Transverse colon (tissue), 4 donors: ENCODE results near the gene ACER1. TPM values are rescaled to one million over a fixed set of nuclear protein-coding genes. Genes with fewer than 3 reads are reported as not detected.

Experiments used
- DNase-seq: peaks from one replicate; pipeline ENCODE4 v3.0.0-alpha.2; 2019
- H3K27ac ChIP-seq, 4 donors: fragments of 200-600 bp; sonication (generic); 2 replicates each; pipeline ENCODE4 v1.5.1; 2016 to 2018; ENCODE audit warnings: inconsistent platforms in 4 of 4
- H3K27me3 ChIP-seq: fragments of 200-600 bp; sonication (generic); 2 replicates; pipeline ENCODE4 v1.5.1; 2017; ENCODE audit warnings: inconsistent platforms
- H3K36me3 ChIP-seq, 4 donors: fragments of 200-600 bp; sonication (generic); 2 replicates each; pipeline ENCODE4 v1.5.1; 2017 to 2019; ENCODE audit warnings: inconsistent platforms in 4 of 4
- H3K4me1 ChIP-seq, 4 donors: fragments of 200-600 bp; sonication (generic); 2 replicates each; pipeline ENCODE4 v1.5.1; 2017 to 2020; ENCODE audit warnings: inconsistent platforms in 4 of 4
- H3K4me3 ChIP-seq, 4 donors: fragments of 200-600 bp; sonication (generic); 1 replicate in 1 of 4; 2 replicates in 3 of 4; pipeline versions ENCODE4 v1.5.1 to v1.6.1; 2017 to 2019; ENCODE audit warnings: inconsistent platforms in 4 of 4
- H3K9me3 ChIP-seq, 2 donors: fragments of 200-600 bp; sonication (generic); 2 replicates each; pipeline ENCODE4 v1.5.1; 2017 to 2019; ENCODE audit warnings: inconsistent platforms in 2 of 2
- EP300 ChIP-seq: sonication (generic); formaldehyde crosslinking; IDR thresholded peaks from one replicate; pipeline ENCODE4 v1.6.1; 2017; ENCODE audit warnings: antibody characterized with exemption, low read depth
- POLR2A ChIP-seq: fragments of 450-650 bp; IDR thresholded peaks from one replicate; pipeline ENCODE4 v1.6.1; 2016; ENCODE audit warnings: antibody characterized with exemption, mild to moderate bottlenecking, moderate library complexity
- POLR2AphosphoS5 ChIP-seq, 3 donors: sonication (generic); formaldehyde crosslinking; IDR thresholded peaks; one replicate each; pipeline ENCODE4 v1.6.1; 2016; ENCODE audit warnings: antibody characterized with exemption in 3 of 3
- WGBS, 2 donors: methylation state at CpG; one replicate each; pipeline ENCODE4 v1.1.5; 2018; ENCODE audit warnings: low coverage in 1 of 2; 5-methylcytosine and 5-hydroxymethylcytosine counted together
- in situ Hi-C, 4 donors: fragments of 200-750 bp; cut with MboI; loops; one replicate each; pipeline versions ENCODE4 v1.15.0 to v1.15.1; 2017; ENCODE audit warnings: low sequenced_read_pairs in 3 of 4, low pct_ligation_motif_present in 1 of 4, low pct_unique_long_range_greater_than_20kb in 1 of 4
- intact Hi-C: fragments of 100-400 bp; cut with DNase I; formaldehyde crosslinking; loops from one replicate; pipeline ENCODE4 v1.15.1; 2023; ENCODE audit warnings: low total_unique reads
- total RNA-seq, 4 donors: library from RNA; depleted of rRNA; stranded (reverse); fragments of >200 nt; gene quantifications; one replicate each; pipeline ENCODE4 v1.1.0, GENCODE V29; 2016
- TF ChIP-seq, protein P1 (sequence below), 5 experiments: fragments of 200-600 bp in 3 of 5; fragments of 450-650 bp in 2 of 5; sonication (generic) in 3 of 5; IDR thresholded peaks; 1 replicate in 2 of 5; 2 replicates in 3 of 5; pipeline ENCODE4 v1.5.1; 2016 to 2017; ENCODE audit warnings: antibody characterized with exemption in 5 of 5, inconsistent platforms in 3 of 5, mild to moderate bottlenecking in 2 of 5, moderate library complexity in 1 of 5

The ACER1 gene
- total RNA-seq, 4 donors from 2014 or later: 9.2 TPM; not detected in 3

DNA sequence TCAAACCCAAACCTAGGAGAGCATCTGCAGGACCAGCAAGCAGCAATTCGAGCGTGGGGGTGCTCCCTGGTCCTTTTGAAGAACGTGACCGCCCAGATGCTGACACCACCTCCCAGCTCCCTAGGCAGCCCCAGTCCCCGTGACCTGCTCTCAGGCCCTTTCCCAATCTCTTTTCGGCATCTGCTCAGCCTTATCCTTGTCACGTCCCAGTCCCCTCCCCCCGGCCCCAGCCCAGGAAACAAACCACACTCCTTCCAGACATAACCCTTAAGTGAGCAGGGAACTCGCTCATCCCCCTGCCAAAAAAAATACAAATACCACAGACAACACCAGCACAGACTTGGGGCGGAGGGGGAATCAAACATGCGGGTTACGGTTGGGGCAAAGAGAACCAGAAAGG is 57.0 kb downstream of the ACER1 start:
- intact Hi-C loops (no loop called here), in situ Hi-C loops (loop anchor here in 1 of 4 donors (25.0 kb wide), 1 partner anchor 89 kb away; no protein-coding TSS in a partner anchor)
- H3K4me1 ChIP-seq: peaks cover 55 to 78% (median 66%) of the 10 kb centered on the region in 4 donors
- peak overlapping the region; percentile 46 to 88 (median 87) for H3K27ac ChIP-seq
- H3K4me3 ChIP-seq: no peak overlapping the region
- H3K36me3 ChIP-seq: no peaks in the 10 kb centered on the region
- DNase-seq: peak; percentile 56
- no peaks in the 10 kb centered on the region for H3K27me3 ChIP-seq
- H3K9me3 ChIP-seq: no peaks in the 10 kb centered on the region
- TF ChIP-seq POLR2A (no peak), POLR2AphosphoS5 (IDR thresholded peaks at IDR 0.05) (peak in 1 of 3 donors; percentile 36)
- WGBS, 2 donors: 51 to 67% methylated on average over 5 to 12 of the region's 12 CpGs

DNA sequence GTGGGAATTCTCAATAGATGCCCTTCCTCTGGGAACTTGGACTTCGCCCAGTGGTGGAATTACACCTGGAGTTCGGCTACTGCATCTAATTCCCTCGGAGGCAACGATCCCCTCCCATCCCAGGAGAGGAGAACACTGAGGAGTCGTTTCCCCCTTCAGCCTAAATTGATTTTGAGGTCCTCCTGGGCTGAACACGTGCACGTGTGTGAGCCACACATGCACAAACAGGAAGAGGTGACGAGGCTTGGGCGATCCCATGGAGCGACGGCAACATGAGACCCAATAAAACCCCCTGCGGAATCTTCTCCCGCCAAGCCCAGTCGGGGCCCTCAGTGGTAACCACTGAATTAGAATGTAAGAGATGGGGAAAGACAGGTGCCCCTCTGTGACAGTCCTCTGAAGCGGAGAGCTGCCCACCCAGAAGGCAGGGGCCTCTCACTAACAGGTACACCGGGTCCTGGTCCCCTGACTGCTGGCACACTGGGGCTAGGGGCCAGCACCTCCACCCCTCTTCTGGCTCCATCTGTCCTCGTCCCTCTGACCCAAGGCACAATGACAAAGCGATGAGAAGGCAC is 58.2 kb downstream of the ACER1 start:
- no peak for DNase-seq
- Histone ChIP-seq H3K4me3 (no peak overlapping the region), H3K36me3 (no peaks in the 10 kb centered on the region), H3K9me3 (no peaks in the 10 kb centered on the region), H3K27me3 (no peaks in the 10 kb centered on the region), H3K27ac (peak overlapping the region; percentile 80 to 88 (median 85)), H3K4me1 (peaks cover 63 to 85% (median 76%) of the 10 kb centered on the region in 4 donors)
- no peak for TF ChIP-seq EP300
- TF ChIP-seq POLR2AphosphoS5 (IDR thresholded peaks at IDR 0.05): no peak
- no peak for TF ChIP-seq POLR2A
- TF ChIP-seq, protein P1, sequence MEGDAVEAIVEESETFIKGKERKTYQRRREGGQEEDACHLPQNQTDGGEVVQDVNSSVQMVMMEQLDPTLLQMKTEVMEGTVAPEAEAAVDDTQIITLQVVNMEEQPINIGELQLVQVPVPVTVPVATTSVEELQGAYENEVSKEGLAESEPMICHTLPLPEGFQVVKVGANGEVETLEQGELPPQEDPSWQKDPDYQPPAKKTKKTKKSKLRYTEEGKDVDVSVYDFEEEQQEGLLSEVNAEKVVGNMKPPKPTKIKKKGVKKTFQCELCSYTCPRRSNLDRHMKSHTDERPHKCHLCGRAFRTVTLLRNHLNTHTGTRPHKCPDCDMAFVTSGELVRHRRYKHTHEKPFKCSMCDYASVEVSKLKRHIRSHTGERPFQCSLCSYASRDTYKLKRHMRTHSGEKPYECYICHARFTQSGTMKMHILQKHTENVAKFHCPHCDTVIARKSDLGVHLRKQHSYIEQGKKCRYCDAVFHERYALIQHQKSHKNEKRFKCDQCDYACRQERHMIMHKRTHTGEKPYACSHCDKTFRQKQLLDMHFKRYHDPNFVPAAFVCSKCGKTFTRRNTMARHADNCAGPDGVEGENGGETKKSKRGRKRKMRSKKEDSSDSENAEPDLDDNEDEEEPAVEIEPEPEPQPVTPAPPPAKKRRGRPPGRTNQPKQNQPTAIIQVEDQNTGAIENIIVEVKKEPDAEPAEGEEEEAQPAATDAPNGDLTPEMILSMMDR (IDR thresholded peaks at IDR 0.05): no peak
- 85% methylated on average over 14 of the region's 18 CpGs; no CpG with 5 or more reads in 1 of the 2 donors for WGBS, 2 donors
- in situ Hi-C loops (loop anchor here in 1 of 4 donors (25.0 kb wide), 1 partner anchor 88 kb away; no protein-coding TSS in a partner anchor), intact Hi-C loops (no loop called here)

DNA sequence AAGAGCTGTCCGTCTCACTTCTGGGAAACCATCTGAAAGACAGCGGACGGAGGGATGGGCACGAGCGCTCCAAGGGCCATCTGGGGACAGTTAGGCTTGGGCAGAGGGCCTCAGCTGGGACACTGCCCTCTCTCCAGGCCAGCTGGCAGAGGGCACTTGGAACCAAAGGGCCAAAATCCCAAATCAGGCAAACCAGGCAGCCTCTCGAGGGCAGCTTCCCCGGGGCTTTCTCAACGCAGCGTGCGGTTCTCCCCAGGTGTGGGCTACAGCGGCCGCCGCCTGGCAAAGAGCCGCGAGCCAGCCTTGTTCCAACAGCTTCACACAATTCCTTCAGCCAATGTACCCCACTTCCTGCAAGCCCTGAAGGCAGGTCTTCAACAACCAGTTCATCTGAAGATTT is 58.7 kb downstream of the ACER1 start:
- Histone ChIP-seq H3K27ac (peak overlapping the region; percentile 80 to 88 (median 85)), H3K4me1 (peaks cover 63 to 84% (median 76%) of the 10 kb centered on the region in 4 donors), H3K9me3 (no peaks in the 10 kb centered on the region), H3K36me3 (peaks cover 0 to 2% (median 0%) of the 10 kb centered on the region in 4 donors), H3K4me3 (no peak overlapping the region), H3K27me3 (no peaks in the 10 kb centered on the region)
- no peak for DNase-seq
- in situ Hi-C loops (loop anchor here in 1 of 4 donors (25.0 kb wide), 1 partner anchor 87 kb away; no protein-coding TSS in a partner anchor), intact Hi-C loops (no loop called here)
- WGBS, 2 donors: 86 to 100% methylated on average over 1 to 15 of the region's 15 CpGs
- no peak for TF ChIP-seq EP300
- TF ChIP-seq POLR2A: no peak
- TF ChIP-seq, protein P1 (IDR thresholded peaks at IDR 0.05): no peak
- no peak for TF ChIP-seq POLR2AphosphoS5 (IDR thresholded peaks at IDR 0.05)

DNA sequence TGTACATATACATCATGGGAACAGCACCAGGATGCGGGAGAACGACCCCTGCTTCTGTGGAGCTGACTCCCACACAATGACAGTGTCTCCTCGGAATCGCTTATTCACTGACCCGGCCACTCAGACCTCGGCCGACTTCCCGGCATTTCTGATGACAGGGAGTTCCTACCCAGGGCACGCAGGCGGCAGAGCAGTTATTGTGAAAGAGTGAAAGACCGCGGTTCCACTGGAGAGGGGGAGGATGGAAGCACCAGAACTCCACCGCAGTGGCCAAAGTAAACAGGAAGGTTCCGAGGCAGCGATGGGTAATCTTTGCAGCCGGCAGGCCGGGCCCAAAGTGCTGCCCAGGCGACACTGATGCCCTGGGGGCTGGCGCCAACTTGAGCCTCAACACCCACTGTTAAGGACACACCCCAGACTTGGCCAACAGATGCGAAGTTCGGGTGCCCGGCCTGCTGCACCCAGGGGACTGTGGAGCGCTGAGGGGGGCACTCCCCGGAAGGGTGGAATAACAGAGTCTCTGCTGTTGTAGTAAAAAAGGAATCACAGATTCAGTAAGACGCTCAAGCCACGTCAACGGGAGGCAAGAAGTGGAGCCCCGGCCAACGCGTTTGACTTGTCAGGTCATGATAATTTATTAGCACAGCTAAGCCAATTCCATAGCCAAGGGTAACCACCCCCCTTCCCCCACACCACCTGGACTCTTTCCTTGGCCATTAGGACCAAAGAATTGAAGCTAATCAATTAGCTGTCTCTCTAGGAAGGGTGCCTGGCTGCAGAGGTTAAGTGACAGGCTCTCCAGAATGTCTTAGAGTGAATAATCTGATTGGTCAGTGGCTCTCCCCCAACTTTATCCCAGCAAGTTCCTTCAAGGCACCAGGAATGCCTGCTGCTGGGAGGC is 59.5 kb downstream of the ACER1 start:
- Histone ChIP-seq H3K36me3 (peaks cover 0 to 10% (median 0%) of the 10 kb centered on the region in 4 donors), H3K4me3 (peak overlapping the region in 1 of 4 donors; percentile 9), H3K27me3 (no peaks in the 10 kb centered on the region), H3K9me3 (no peaks in the 10 kb centered on the region), H3K4me1 (peaks cover 63 to 80% (median 72%) of the 10 kb centered on the region in 4 donors), H3K27ac (peak overlapping the region; percentile 80 to 88 (median 85))
- WGBS, 2 donors: 72 to 80% methylated on average over 2 to 29 of the region's 30 CpGs
- peak; percentile 64 for DNase-seq
- intact Hi-C loops: no loop called here
- in situ Hi-C loops: no loop called here
- TF ChIP-seq, protein P1 (IDR thresholded peaks at IDR 0.05): no peak
- no peak for TF ChIP-seq EP300
- TF ChIP-seq POLR2AphosphoS5 (IDR thresholded peaks at IDR 0.05): peak; percentile 60 to 76 (median 61)
- peak; percentile 33 for TF ChIP-seq POLR2A
